H1 (cell line): Measurements from ENCODE around the gene RAB1B. TPM values are rescaled to one million over a fixed set of nuclear protein-coding genes. Genes with fewer than 3 reads are reported as not detected.

Source experiments
- FOSL1 ChIP-seq: IDR thresholded peaks from 2 replicates; pipeline ENCODE4 v1.6.1; 2011; ENCODE audit warnings: mild to moderate bottlenecking, low read depth, low read length, moderate library complexity; ENCODE audit not compliant: insufficient read depth
- polyA plus RNA-seq, 7 experiments: library from polyadenylated mRNA; depleted of rRNA in 3 of 7; stranded (reverse) in 5 of 7; unstranded in 2 of 7; fragments of >200 nt in 5 of 7; fragments of 200-250 nt in 2 of 7; gene quantifications; 1 replicate in 5 of 7; 2 replicates in 1 of 7; 4 replicates in 1 of 7; pipeline versions ENCODE4 v1.2.1 to v1.2.3, GENCODE V29; 2011 to 2013; ENCODE audit warnings: missing spikeins in 2 of 7, mixed read lengths in 2 of 7
- total RNA-seq: library from RNA; stranded (reverse); fragmentation: NEBNext Ultra II Directional; extraction: Animal tissue kit (Norgen Biotek cat#: 25700); gene quantifications from 2 replicates; pipeline ENCODE4 v1.2.1, GENCODE V29; 2021

The RAB1B gene
- total and polyA plus RNA-seq, 2 of the 8 experiments (the other 6 are each of a cell fraction or from before 2014, with no cell fraction given) = 100 to 217 TPM

DNA sequence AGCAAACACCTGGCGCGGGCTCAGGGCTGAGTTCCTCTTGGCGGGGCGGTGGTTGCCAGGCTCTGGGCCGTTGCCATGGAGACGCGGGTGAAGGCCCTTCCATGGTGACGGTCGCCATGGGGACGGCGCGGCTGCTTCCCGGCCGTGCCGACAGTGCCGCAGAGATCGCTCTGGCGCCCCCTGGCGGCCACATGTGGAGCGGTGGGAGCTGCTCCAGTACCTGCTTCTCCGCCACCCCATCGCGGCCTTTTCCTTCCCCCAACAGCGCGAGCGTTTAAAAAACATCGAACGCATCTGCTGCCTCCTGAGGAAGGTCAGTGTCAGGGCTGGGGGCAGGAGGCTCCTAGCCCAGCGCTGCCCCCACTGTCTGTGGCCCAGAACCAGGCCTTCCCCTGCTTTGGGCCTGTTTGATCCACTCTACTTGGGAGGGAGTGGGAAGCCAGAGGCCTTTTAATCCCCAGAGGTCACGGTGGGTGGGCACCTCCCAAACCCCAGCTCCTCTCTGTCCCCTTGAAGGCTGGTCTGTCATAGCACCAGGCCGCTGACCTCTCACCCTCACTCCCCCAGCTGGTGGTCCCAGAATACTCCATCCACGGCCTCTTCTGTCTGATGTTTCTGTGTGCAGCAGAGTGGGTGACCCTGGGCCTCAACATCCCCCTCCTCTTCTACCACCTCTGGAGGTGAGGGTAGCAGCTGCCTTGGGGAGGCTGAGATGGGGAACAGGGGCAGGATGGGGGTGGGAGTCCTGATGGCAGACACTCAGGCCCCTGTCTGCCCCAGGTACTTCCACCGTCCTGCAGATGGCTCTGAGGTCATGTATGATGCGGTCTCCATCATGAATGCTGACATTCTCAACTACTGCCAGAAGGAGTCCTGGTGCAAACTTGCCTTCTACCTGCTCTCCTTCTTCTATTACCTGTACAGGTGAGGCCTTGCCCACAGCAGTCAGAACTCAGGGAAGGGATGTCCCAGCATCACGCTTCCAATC, 14.3 kb downstream of the RAB1B start (continued):
- TF ChIP-seq FOSL1 = no peak
